Nephron (organoid): ENCODE data around the gene CELF4.
"Not testable (repeated sequence)": the region's sequence is repeated elsewhere in the genome, so short reads cannot be mapped to it uniquely, and the experiment has no call there.

ENCODE experiments used
- H3K27ac Mint-ChIP-seq, 3 experiments: 2 replicates each; pipeline ENCODE4 v1.8.0; 2020; ENCODE audit warnings: mixed read lengths in 3 of 3, mild to moderate bottlenecking in 2 of 3, moderate library complexity in 1 of 3
- H3K27me3 Mint-ChIP-seq: 2 replicates; pipeline ENCODE4 v1.8.0; 2021; ENCODE audit warnings: low read depth, mild to moderate bottlenecking, moderate library complexity, mixed read lengths
- H3K36me3 Mint-ChIP-seq: 2 replicates; pipeline ENCODE4 v1.8.0; 2020; ENCODE audit warnings: low read depth, mixed read lengths
- H3K4me1 Mint-ChIP-seq: 2 replicates; pipeline ENCODE4 v1.8.0; 2020; ENCODE audit warnings: mixed read lengths
- H3K4me3 Mint-ChIP-seq, 3 experiments: 2 replicates each; pipeline ENCODE4 v1.8.0; 2020; ENCODE audit warnings: mild to moderate bottlenecking in 3 of 3, mixed read lengths in 3 of 3, moderate library complexity in 2 of 3
- H3K9me3 Mint-ChIP-seq: 2 replicates; pipeline ENCODE4 v1.8.0; 2020; ENCODE audit warnings: mixed read lengths
- CTCF ChIP-seq, 3 experiments: fragments of 200-600 bp; sonication (generic); IDR thresholded peaks; one replicate each; pipeline ENCODE4 v1.5.0; 2021; ENCODE audit warnings: antibody characterized with exemption in 3 of 3; ENCODE audit not compliant: unreplicated experiment in 3 of 3

The CELF4 gene

GRCh38 chr18:37467002-37467662 is 98.5 kb downstream of the CELF4 start:
- H3K9me3 Mint-ChIP-seq, result no peaks in the 10 kb centered on the region
- TF ChIP-seq CTCF (IDR thresholded peaks at IDR 0.05; ENCODE audit: unreplicated experiment in 3 of 3), result no peak

GRCh38 chr18:37465958-37466357 is 99.6 kb downstream of the CELF4 start:
- TF ChIP-seq CTCF (IDR thresholded peaks at IDR 0.05; ENCODE audit: unreplicated experiment in 3 of 3), result no peak
- Mint-ChIP-seq H3K4me3 (peak overlapping the region in 1 of 3 experiments; percentile 10), H3K4me1 (peaks cover 18% of the 10 kb centered on the region), H3K27ac (peak overlapping the region in 2 of 3 experiments; percentile 58 to 73), H3K36me3 (no peaks in the 10 kb centered on the region), H3K9me3 (no peaks in the 10 kb centered on the region), H3K27me3 (peaks cover 19% of the 10 kb centered on the region)

More at GRCh38 chr18:37467002-37467662, 98.5 kb downstream of the CELF4 start:
- Mint-ChIP-seq H3K27me3 (peaks cover 27% of the 10 kb centered on the region), H3K27ac (no peak overlapping the region), H3K4me1 (peaks cover 28% of the 10 kb centered on the region), H3K4me3 (no peak overlapping the region), H3K36me3 (no peaks in the 10 kb centered on the region)

- no peaks in the 10 kb centered on the region for H3K36me3 Mint-ChIP-seq
- H3K9me3 Mint-ChIP-seq, result no peaks in the 10 kb centered on the region
- peaks cover 22% of the 10 kb centered on the region for H3K27me3 Mint-ChIP-seq
- no peak for TF ChIP-seq CTCF (IDR thresholded peaks at IDR 0.05; ENCODE audit: unreplicated experiment in 3 of 3)
- H3K4me1 Mint-ChIP-seq, result peaks cover 15% of the 10 kb centered on the region
- H3K27ac Mint-ChIP-seq, result peak overlapping the region in 2 of 3 experiments; percentile 1 to 15
- no peak overlapping the region for H3K4me3 Mint-ChIP-seq
These were observed 101.3 kb downstream of the CELF4 start for GRCh38 chr18:37464257-37464656.

GRCh38 chr18:37461329-37461728 is 104.3 kb downstream of the CELF4 start:
- H3K27me3 Mint-ChIP-seq, result peaks cover 17% of the 10 kb centered on the region
- not testable (repeated sequence) for H3K9me3 Mint-ChIP-seq, H3K36me3 Mint-ChIP-seq, H3K27ac Mint-ChIP-seq, H3K4me3 Mint-ChIP-seq
- peaks cover 20% of the 10 kb centered on the region for H3K4me1 Mint-ChIP-seq

- peak overlapping the region in 1 of 3 experiments; percentile 25 for H3K27ac Mint-ChIP-seq
- no peak for TF ChIP-seq CTCF (IDR thresholded peaks at IDR 0.05; ENCODE audit: unreplicated experiment in 3 of 3)
- H3K4me3 Mint-ChIP-seq, result no peak overlapping the region
- H3K27me3 Mint-ChIP-seq, result peaks cover 15% of the 10 kb centered on the region
- no peaks in the 10 kb centered on the region for H3K9me3 Mint-ChIP-seq
- H3K36me3 Mint-ChIP-seq, result no peaks in the 10 kb centered on the region
- H3K4me1 Mint-ChIP-seq, result peaks cover 14% of the 10 kb centered on the region
These were observed 105.0 kb downstream of the CELF4 start for GRCh38 chr18:37460604-37461003.

- peaks cover 14% of the 10 kb centered on the region for H3K27me3 Mint-ChIP-seq
- H3K27ac Mint-ChIP-seq, result peak overlapping the region in 2 of 3 experiments; percentile 39 to 48
- H3K36me3 Mint-ChIP-seq, result no peaks in the 10 kb centered on the region
- H3K9me3 Mint-ChIP-seq, result no peaks in the 10 kb centered on the region
- H3K4me3 Mint-ChIP-seq, result no peak overlapping the region
- peaks cover 25% of the 10 kb centered on the region for H3K4me1 Mint-ChIP-seq
- TF ChIP-seq CTCF (IDR thresholded peaks at IDR 0.05; ENCODE audit: unreplicated experiment in 3 of 3), result no peak
These were observed 106.9 kb downstream of the CELF4 start for GRCh38 chr18:37458697-37459096.
